ENCODE data around the gene CTDSP1. TPM values are rescaled to one million over a fixed set of nuclear protein-coding genes. Genes with fewer than 3 reads are reported as not detected.

Gene CTDSP1
- total RNA-seq, 1 experiment from 2014 or later = 25.4 TPM

- H3K27ac Mint-ChIP-seq = no peak overlapping the region
- no peak for DNase-seq (ENCODE audit: low spot score)
- H3K4me1 Mint-ChIP-seq = peaks cover 6% of the 10 kb centered on the region; the same call in 1 of the 2 replicates
- CTCF ChIA-PET = no interaction called here
- no peaks in the 10 kb centered on the region for H3K27me3 Mint-ChIP-seq (ENCODE audit: low read depth)
- no peak overlapping the region for H3K4me3 Mint-ChIP-seq
- POLR2A ChIA-PET = no interaction called here
- H3K36me3 Mint-ChIP-seq = peaks cover 9% of the 10 kb centered on the region; the same call in 1 of the 2 replicates
- TF ChIP-seq ATF2 (CRISPR knock-in tag; IDR thresholded peaks at IDR 0.05; ENCODE audit: borderline replicate concordance, low read depth) = no peak
- no peak for TF ChIP-seq ZNF396 (CRISPR knock-in tag; IDR thresholded peaks at IDR 0.05; ENCODE audit: borderline replicate concordance)
- no peak for TF ChIP-seq CREB1 (CRISPR knock-in tag; IDR thresholded peaks at IDR 0.05)
- ATAC-seq = no peak
- no peaks in the 10 kb centered on the region for H3K9me3 Mint-ChIP-seq
Observed at GRCh38 chr2:218446547-218446946, 46.9 kb downstream of the CTDSP1 start.

DNA sequence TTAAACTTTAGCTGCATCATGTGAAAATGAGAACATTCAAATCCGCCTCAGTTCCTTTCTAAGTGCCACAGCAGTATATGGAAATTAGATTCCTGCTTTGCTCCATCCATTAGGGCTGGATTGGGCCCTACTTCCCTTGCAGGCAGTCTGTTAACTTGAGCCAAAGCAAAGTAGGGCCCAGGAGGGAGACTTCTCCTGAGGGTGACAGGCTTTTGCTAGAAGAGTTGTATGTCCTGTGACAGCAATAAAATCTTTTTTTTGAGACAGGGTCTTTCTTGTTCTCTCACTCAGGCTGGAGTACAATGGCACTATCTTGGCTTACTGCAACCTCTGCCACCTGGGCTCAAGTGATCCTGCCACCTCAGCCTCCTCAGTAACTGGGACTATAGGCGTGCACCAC lies 47.4 kb downstream of the CTDSP1 start:
- POLR2A ChIA-PET = no interaction called here
- peaks cover 12% of the 10 kb centered on the region; the same call in 1 of the 2 replicates for H3K36me3 Mint-ChIP-seq
- TF ChIP-seq, protein P1, sequence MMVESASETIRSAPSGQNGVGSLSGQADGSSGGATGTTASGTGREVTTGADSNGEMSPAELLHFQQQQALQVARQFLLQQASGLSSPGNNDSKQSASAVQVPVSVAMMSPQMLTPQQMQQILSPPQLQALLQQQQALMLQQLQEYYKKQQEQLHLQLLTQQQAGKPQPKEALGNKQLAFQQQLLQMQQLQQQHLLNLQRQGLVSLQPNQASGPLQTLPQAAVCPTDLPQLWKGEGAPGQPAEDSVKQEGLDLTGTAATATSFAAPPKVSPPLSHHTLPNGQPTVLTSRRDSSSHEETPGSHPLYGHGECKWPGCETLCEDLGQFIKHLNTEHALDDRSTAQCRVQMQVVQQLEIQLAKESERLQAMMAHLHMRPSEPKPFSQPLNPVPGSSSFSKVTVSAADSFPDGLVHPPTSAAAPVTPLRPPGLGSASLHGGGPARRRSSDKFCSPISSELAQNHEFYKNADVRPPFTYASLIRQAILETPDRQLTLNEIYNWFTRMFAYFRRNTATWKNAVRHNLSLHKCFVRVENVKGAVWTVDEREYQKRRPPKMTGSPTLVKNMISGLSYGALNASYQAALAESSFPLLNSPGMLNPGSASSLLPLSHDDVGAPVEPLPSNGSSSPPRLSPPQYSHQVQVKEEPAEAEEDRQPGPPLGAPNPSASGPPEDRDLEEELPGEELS (CRISPR knock-in tag; IDR thresholded peaks at IDR 0.05) = no peak
- TF ChIP-seq STAT6 (CRISPR knock-in tag; conservative IDR thresholded peaks at IDR 0.05; ENCODE audit: low read depth) = no peak
- no peak overlapping the region for H3K4me3 Mint-ChIP-seq
- ATAC-seq = no peak
- no peaks in the 10 kb centered on the region for H3K9me3 Mint-ChIP-seq
- CTCF ChIA-PET = no interaction called here
- no peaks in the 10 kb centered on the region for H3K27me3 Mint-ChIP-seq (ENCODE audit: low read depth)
- peaks cover 11% of the 10 kb centered on the region for H3K4me1 Mint-ChIP-seq
- no peak overlapping the region for H3K27ac Mint-ChIP-seq
- DNase-seq (ENCODE audit: low spot score) = no peak

- Mint-ChIP-seq H3K9me3 (no peaks in the 10 kb centered on the region), H3K27ac (no peak overlapping the region), H3K36me3 (peaks cover 18% of the 10 kb centered on the region), H3K4me3 (no peak overlapping the region), H3K4me1 (peaks cover 11% of the 10 kb centered on the region), H3K27me3 (ENCODE audit: low read depth) (no peaks in the 10 kb centered on the region)
- ChIA-PET POLR2A (no interaction called here), CTCF (no interaction called here)
- DNase-seq (ENCODE audit: low spot score) (no peak), ATAC-seq (no peak)
- no peak for TF ChIP-seq RORB (CRISPR knock-in tag; IDR thresholded peaks at IDR 0.05)
- TF ChIP-seq, protein P2, sequence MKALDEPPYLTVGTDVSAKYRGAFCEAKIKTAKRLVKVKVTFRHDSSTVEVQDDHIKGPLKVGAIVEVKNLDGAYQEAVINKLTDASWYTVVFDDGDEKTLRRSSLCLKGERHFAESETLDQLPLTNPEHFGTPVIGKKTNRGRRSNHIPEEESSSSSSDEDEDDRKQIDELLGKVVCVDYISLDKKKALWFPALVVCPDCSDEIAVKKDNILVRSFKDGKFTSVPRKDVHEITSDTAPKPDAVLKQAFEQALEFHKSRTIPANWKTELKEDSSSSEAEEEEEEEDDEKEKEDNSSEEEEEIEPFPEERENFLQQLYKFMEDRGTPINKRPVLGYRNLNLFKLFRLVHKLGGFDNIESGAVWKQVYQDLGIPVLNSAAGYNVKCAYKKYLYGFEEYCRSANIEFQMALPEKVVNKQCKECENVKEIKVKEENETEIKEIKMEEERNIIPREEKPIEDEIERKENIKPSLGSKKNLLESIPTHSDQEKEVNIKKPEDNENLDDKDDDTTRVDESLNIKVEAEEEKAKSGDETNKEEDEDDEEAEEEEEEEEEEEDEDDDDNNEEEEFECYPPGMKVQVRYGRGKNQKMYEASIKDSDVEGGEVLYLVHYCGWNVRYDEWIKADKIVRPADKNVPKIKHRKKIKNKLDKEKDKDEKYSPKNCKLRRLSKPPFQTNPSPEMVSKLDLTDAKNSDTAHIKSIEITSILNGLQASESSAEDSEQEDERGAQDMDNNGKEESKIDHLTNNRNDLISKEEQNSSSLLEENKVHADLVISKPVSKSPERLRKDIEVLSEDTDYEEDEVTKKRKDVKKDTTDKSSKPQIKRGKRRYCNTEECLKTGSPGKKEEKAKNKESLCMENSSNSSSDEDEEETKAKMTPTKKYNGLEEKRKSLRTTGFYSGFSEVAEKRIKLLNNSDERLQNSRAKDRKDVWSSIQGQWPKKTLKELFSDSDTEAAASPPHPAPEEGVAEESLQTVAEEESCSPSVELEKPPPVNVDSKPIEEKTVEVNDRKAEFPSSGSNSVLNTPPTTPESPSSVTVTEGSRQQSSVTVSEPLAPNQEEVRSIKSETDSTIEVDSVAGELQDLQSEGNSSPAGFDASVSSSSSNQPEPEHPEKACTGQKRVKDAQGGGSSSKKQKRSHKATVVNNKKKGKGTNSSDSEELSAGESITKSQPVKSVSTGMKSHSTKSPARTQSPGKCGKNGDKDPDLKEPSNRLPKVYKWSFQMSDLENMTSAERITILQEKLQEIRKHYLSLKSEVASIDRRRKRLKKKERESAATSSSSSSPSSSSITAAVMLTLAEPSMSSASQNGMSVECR (CRISPR knock-in tag; IDR thresholded peaks at IDR 0.05; ENCODE audit: borderline replicate concordance) = no peak
- TF ChIP-seq, protein P3, sequence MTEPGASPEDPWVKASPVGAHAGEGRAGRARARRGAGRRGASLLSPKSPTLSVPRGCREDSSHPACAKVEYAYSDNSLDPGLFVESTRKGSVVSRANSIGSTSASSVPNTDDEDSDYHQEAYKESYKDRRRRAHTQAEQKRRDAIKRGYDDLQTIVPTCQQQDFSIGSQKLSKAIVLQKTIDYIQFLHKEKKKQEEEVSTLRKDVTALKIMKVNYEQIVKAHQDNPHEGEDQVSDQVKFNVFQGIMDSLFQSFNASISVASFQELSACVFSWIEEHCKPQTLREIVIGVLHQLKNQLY (CRISPR knock-in tag; IDR thresholded peaks at IDR 0.05) = no peak
- no peak for TF ChIP-seq ZSCAN18 (CRISPR knock-in tag; IDR thresholded peaks at IDR 0.05)
- TF ChIP-seq, protein P4, sequence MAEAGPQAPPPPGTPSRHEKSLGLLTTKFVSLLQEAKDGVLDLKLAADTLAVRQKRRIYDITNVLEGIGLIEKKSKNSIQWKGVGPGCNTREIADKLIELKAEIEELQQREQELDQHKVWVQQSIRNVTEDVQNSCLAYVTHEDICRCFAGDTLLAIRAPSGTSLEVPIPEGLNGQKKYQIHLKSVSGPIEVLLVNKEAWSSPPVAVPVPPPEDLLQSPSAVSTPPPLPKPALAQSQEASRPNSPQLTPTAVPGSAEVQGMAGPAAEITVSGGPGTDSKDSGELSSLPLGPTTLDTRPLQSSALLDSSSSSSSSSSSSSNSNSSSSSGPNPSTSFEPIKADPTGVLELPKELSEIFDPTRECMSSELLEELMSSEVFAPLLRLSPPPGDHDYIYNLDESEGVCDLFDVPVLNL (CRISPR knock-in tag; IDR thresholded peaks at IDR 0.05; ENCODE audit: borderline replicate concordance, low read depth) = no peak
- no peak for TF ChIP-seq HMGA2 (CRISPR knock-in tag; IDR thresholded peaks at IDR 0.05)
- no peak for TF ChIP-seq SOX15 (CRISPR knock-in tag; IDR thresholded peaks at IDR 0.05)
- TF ChIP-seq E2F5 (CRISPR knock-in tag; IDR thresholded peaks at IDR 0.05) = no peak
- TF ChIP-seq PRRX2 (CRISPR knock-in tag; IDR thresholded peaks at IDR 0.05) = no peak
Observed at GRCh38 chr2:218448934-218449333, 49.3 kb downstream of the CTDSP1 start.

Measured in WTC11 (cell line).